Sigmoid colon (tissue), 7 donors: ENCODE data around the gene RFC5. TPM values are rescaled to one million over a fixed set of nuclear protein-coding genes. Genes with fewer than 3 reads are reported as not detected.
"Not testable (repeated sequence)": the region's sequence is repeated elsewhere in the genome, so short reads cannot be mapped to it uniquely, and the experiment has no call there.

ENCODE experiments used
- DNase-seq: peaks from one replicate; pipeline ENCODE4 v3.0.0-alpha.2; 2019
- H3K27ac ChIP-seq, 4 donors: fragments of 200-600 bp; sonication (generic); one replicate each; pipeline ENCODE4 v1.5.1; 2016 to 2019; ENCODE audit warnings: mild to moderate bottlenecking in 1 of 4
- H3K27me3 ChIP-seq, 3 donors: fragments of 200-600 bp; sonication (generic); one replicate each; pipeline ENCODE4 v1.5.1; 2019; ENCODE audit warnings: mild to moderate bottlenecking in 1 of 3
- H3K36me3 ChIP-seq, 4 donors: fragments of 200-600 bp; sonication (generic); one replicate each; pipeline ENCODE4 v1.5.1; 2016 to 2019
- H3K4me1 ChIP-seq, 4 donors: fragments of 200-600 bp; sonication (generic); one replicate each; pipeline ENCODE4 v1.5.1; 2017 to 2019
- H3K4me3 ChIP-seq, 4 donors: fragments of 200-600 bp; sonication (generic); one replicate each; pipeline ENCODE4 v1.5.1; 2017 to 2019; ENCODE audit warnings: mild to moderate bottlenecking in 2 of 4, moderate library complexity in 1 of 4
- H3K9me3 ChIP-seq, 4 donors: fragments of 200-600 bp in 3 of 4; sonication (generic) in 3 of 4; one replicate each; pipeline versions ENCODE4 v1.5.1 to v1.6.1; 2013 to 2019
- CTCF ChIP-seq, 4 experiments: fragments of 450-650 bp in 3 of 4; fragments of 200-600 bp in 1 of 4; IDR thresholded peaks; one replicate each; pipeline ENCODE4 v1.5.1; 2016 to 2019; ENCODE audit warnings: antibody characterized with exemption in 4 of 4, mild to moderate bottlenecking in 3 of 4, moderate library complexity in 2 of 4
- EP300 ChIP-seq, 4 donors: sonication (generic); formaldehyde crosslinking; IDR thresholded peaks; one replicate each; pipeline ENCODE4 v1.6.1; 2017; ENCODE audit warnings: antibody characterized with exemption in 4 of 4
- POLR2A ChIP-seq, 2 donors: fragments of 450-650 bp; IDR thresholded peaks; one replicate each; pipeline ENCODE4 v1.6.1; 2016; ENCODE audit warnings: antibody characterized with exemption in 2 of 2, mild to moderate bottlenecking in 2 of 2, moderate library complexity in 2 of 2
- POLR2AphosphoS5 ChIP-seq, 4 donors: sonication (generic); formaldehyde crosslinking; IDR thresholded peaks; one replicate each; pipeline ENCODE4 v1.6.1; 2017; ENCODE audit warnings: antibody characterized with exemption in 4 of 4
- WGBS, 2 donors: extraction: QIAGEN DNeasy Blood & Tissue Kit; methylation state at CpG; one replicate each; pipeline ENCODE4 v1.1.7; 2013; 5-methylcytosine and 5-hydroxymethylcytosine counted together
- intact Hi-C: fragments of 100-400 bp; cut with DNase I; formaldehyde crosslinking; loops from one replicate; pipeline ENCODE4 v1.15.1; 2023
- polyA plus RNA-seq, 3 donors: library from polyadenylated mRNA; stranded (reverse); fragments of 200-250 nt; gene quantifications; one replicate each; pipeline ENCODE4 v1.2.3, GENCODE V29; 2013
- total RNA-seq, 4 donors: library from RNA; depleted of rRNA; stranded (reverse); fragments of >200 nt; gene quantifications; one replicate each; pipeline ENCODE4 v1.1.0, GENCODE V29; 2016
- donor health status: healthy with polysubstance abuse.
- donor health status: Bipolar disorder and iron deficiency.
- donor health status: healthy.

The RFC5 gene
- total and polyA plus RNA-seq, 7 donors = 6.9 to 15.1 (median 10.7) TPM

- Histone ChIP-seq H3K27ac (no peak overlapping the region), H3K36me3 (no peaks in the 10 kb centered on the region), H3K27me3 (no peaks in the 10 kb centered on the region), H3K4me3 (no peak overlapping the region), H3K4me1 (no peaks in the 10 kb centered on the region), H3K9me3 (peaks cover 0 to 2% (median 0%) of the 10 kb centered on the region in 4 donors)
- intact Hi-C loops = no loop called here
- no peak for DNase-seq
- WGBS, 2 donors = 79 to 87% methylated on average over 3 of the region's 3 CpGs
- TF ChIP-seq EP300 (IDR thresholded peaks at IDR 0.05) = no peak
- TF ChIP-seq CTCF (IDR thresholded peaks at IDR 0.05) = no peak
- TF ChIP-seq POLR2A (IDR thresholded peaks at IDR 0.05) = no peak
- TF ChIP-seq POLR2AphosphoS5 (IDR thresholded peaks at IDR 0.05) = no peak
Observed at GRCh38 chr12:117994551-117995438, 21.7 kb upstream of the RFC5 start.

GRCh38 chr12:117998719-117999118, 17.8 kb upstream of the RFC5 start:
- peaks cover 0 to 2% (median 0%) of the 10 kb centered on the region in 4 donors for H3K9me3 ChIP-seq
- no peak for DNase-seq
- no peaks in the 10 kb centered on the region for H3K27me3 ChIP-seq
- TF ChIP-seq POLR2A (IDR thresholded peaks at IDR 0.05) = no peak
- no peak for TF ChIP-seq POLR2AphosphoS5 (IDR thresholded peaks at IDR 0.05)
- TF ChIP-seq EP300 (IDR thresholded peaks at IDR 0.05) = no peak
- TF ChIP-seq CTCF (IDR thresholded peaks at IDR 0.05) = no peak
- H3K27ac ChIP-seq = no peak overlapping the region
- no peaks in the 10 kb centered on the region for H3K4me1 ChIP-seq
- H3K4me3 ChIP-seq = no peak overlapping the region
- no peaks in the 10 kb centered on the region for H3K36me3 ChIP-seq
- 22 to 69% methylated on average over 2 of the region's 2 CpGs for WGBS, 2 donors
- intact Hi-C loops = no loop called here

- 77 to 91% methylated on average over 2 of the region's 2 CpGs for WGBS, 2 donors
- intact Hi-C loops, H3K27me3 ChIP-seq: not testable (repeated sequence)
Observed at GRCh38 chr12:117999806-118000205, 16.7 kb upstream of the RFC5 start.

GRCh38 chr12:118010903-118011302, 5.6 kb upstream of the RFC5 start:
- no peaks in the 10 kb centered on the region for H3K9me3 ChIP-seq
- H3K27me3 ChIP-seq = no peaks in the 10 kb centered on the region
- H3K4me1 ChIP-seq = peaks cover 0 to 3% (median 1%) of the 10 kb centered on the region in 4 donors
- no peaks in the 10 kb centered on the region for H3K36me3 ChIP-seq
- intact Hi-C loops = loop anchor here (10.0 kb wide), 1 partner anchor 364 kb away; the partner anchor contains the start of genes SUDS3 and TAOK3
- H3K4me3 ChIP-seq = no peak overlapping the region
- DNase-seq = no peak
- WGBS, 2 donors = 96 to 97% methylated on average over 3 of the region's 3 CpGs
- TF ChIP-seq EP300 (IDR thresholded peaks at IDR 0.05) = no peak
- TF ChIP-seq POLR2A (IDR thresholded peaks at IDR 0.05) = no peak
- TF ChIP-seq CTCF (IDR thresholded peaks at IDR 0.05) = no peak
- no peak for TF ChIP-seq POLR2AphosphoS5 (IDR thresholded peaks at IDR 0.05)
- no peak overlapping the region for H3K27ac ChIP-seq

More at GRCh38 chr12:117999806-118000205, 16.7 kb upstream of the RFC5 start:
- not testable (repeated sequence) for H3K27ac ChIP-seq, H3K4me1 ChIP-seq, H3K9me3 ChIP-seq, H3K36me3 ChIP-seq, H3K4me3 ChIP-seq, DNase-seq

- WGBS, 2 donors = 98 to 99% methylated on average over 3 of the region's 3 CpGs
- Histone ChIP-seq H3K9me3 (no peaks in the 10 kb centered on the region), H3K4me1 (peaks cover 0 to 7% (median 4%) of the 10 kb centered on the region in 4 donors), H3K27me3 (no peaks in the 10 kb centered on the region), H3K27ac (no peak overlapping the region), H3K4me3 (no peak overlapping the region), H3K36me3 (no peaks in the 10 kb centered on the region)
- intact Hi-C loops = loop anchor here (10.0 kb wide), 1 partner anchor 363 kb away; the partner anchor contains the start of genes SUDS3 and TAOK3
- DNase-seq = no peak
- TF ChIP-seq POLR2AphosphoS5 (IDR thresholded peaks at IDR 0.05) (no peak), EP300 (IDR thresholded peaks at IDR 0.05) (no peak), POLR2A (IDR thresholded peaks at IDR 0.05) (no peak), CTCF (IDR thresholded peaks at IDR 0.05) (no peak)
Observed at GRCh38 chr12:118011377-118011776, 5.1 kb upstream of the RFC5 start.
